HepG2 (cell line): ENCODE data around the gene MUL1. TPM values are rescaled to one million over a fixed set of nuclear protein-coding genes. Genes with fewer than 3 reads are reported as not detected.

Source experiments
- BRCA1 ChIP-seq: sonication (generic); formaldehyde crosslinking; IDR thresholded peaks from 2 replicates; pipeline ENCODE4 v1.4.0; 2020; ENCODE audit warnings: missing genetic modification reagents
- ELF1 ChIP-seq: sonication (generic); formaldehyde crosslinking; IDR thresholded peaks from 2 replicates; pipeline ENCODE4 v1.4.0; 2020; ENCODE audit warnings: missing genetic modification reagents
- ETS1 ChIP-seq: sonication (generic); formaldehyde crosslinking; IDR thresholded peaks from 2 replicates; pipeline ENCODE4 v1.4.0; 2020; ENCODE audit warnings: missing genetic modification reagents
- GABPB1 ChIP-seq: IDR thresholded peaks from 2 replicates; pipeline ENCODE4 v1.6.1; 2016; ENCODE audit warnings: mild to moderate bottlenecking, missing genetic modification reagents, moderate library complexity, missing compliant biosample characterization
- LCORL ChIP-seq, 2 experiments: fragments of 450-650 bp in 1 of 2; sonication (generic) in 1 of 2; formaldehyde crosslinking in 1 of 2; IDR thresholded peaks; 2 replicates each; pipeline versions ENCODE4 v1.5.0 to v1.6.1; 2017 to 2020; ENCODE audit warnings: antibody characterized with exemption in 1 of 2, missing genetic modification reagents in 1 of 2
- MIXL1 ChIP-seq: IDR thresholded peaks from 2 replicates; pipeline ENCODE4 v1.6.1; 2016
- NRL ChIP-seq: sonication (generic); formaldehyde crosslinking; IDR thresholded peaks from 2 replicates; pipeline ENCODE4 v1.5.0; 2020; ENCODE audit warnings: missing genetic modification reagents, mild to moderate bottlenecking, moderate library complexity, borderline replicate concordance
- PRDM10 ChIP-seq: sonication (generic); formaldehyde crosslinking; IDR thresholded peaks from 2 replicates; pipeline ENCODE4 v1.4.0; 2020; ENCODE audit warnings: low read depth, missing genetic modification reagents
- SIN3A ChIP-seq: IDR thresholded peaks from 2 replicates; pipeline ENCODE4 v1.6.1; 2011; ENCODE audit warnings: low read depth, mild to moderate bottlenecking, control low read depth, low read length, borderline replicate concordance
- YEATS2 ChIP-seq: sonication (generic); formaldehyde crosslinking; IDR thresholded peaks from 2 replicates; pipeline ENCODE4 v1.4.0; 2020; ENCODE audit warnings: missing genetic modification reagents, borderline replicate concordance
- ZBTB37 ChIP-seq: sonication (generic); formaldehyde crosslinking; IDR thresholded peaks from 2 replicates; pipeline ENCODE4 v1.4.0; 2020; ENCODE audit warnings: mild to moderate bottlenecking, missing genetic modification reagents
- ZFP1 ChIP-seq: IDR thresholded peaks from 2 replicates; pipeline ENCODE4 v1.6.1; 2016
- ZNF333 ChIP-seq: sonication (generic); formaldehyde crosslinking; IDR thresholded peaks from 2 replicates; pipeline ENCODE4 v1.4.0; 2020; ENCODE audit warnings: mild to moderate bottlenecking, missing genetic modification reagents, borderline replicate concordance
- ZNF34 ChIP-seq: sonication (generic); formaldehyde crosslinking; IDR thresholded peaks from 2 replicates; pipeline ENCODE4 v1.4.0; 2020; ENCODE audit warnings: mild to moderate bottlenecking, missing genetic modification reagents, borderline replicate concordance
- ZNF460 ChIP-seq: sonication (generic); formaldehyde crosslinking; IDR thresholded peaks from 2 replicates; pipeline ENCODE4 v1.5.1; 2020; ENCODE audit warnings: missing genetic modification reagents, mild to moderate bottlenecking, borderline replicate concordance
- ZNF501 ChIP-seq: sonication (generic); formaldehyde crosslinking; IDR thresholded peaks from 2 replicates; pipeline ENCODE4 v1.5.1; 2020; ENCODE audit warnings: mild to moderate bottlenecking, moderate library complexity, missing genetic modification reagents
- ZNF770 ChIP-seq: sonication (generic); formaldehyde crosslinking; IDR thresholded peaks from 2 replicates; pipeline ENCODE4 v1.5.0; 2020; ENCODE audit warnings: mild to moderate bottlenecking, missing genetic modification reagents
- polyA plus RNA-seq, 8 experiments: library from polyadenylated mRNA; depleted of rRNA in 3 of 8; stranded (reverse) in 7 of 8; unstranded in 1 of 8; fragments of >200 nt; fragmentation: Illumina TruSeq in 4 of 8; extraction: Trizol in 4 of 8; gene quantifications; 2 replicates each; pipeline versions ENCODE4 v1.2.1 to v1.2.3, GENCODE V29; 2011 to 2016; ENCODE audit warnings: low read depth in 4 of 8, missing spikeins in 1 of 8, mixed read lengths in 1 of 8; ENCODE audit not compliant: insufficient read depth in 1 of 8
- total RNA-seq, 5 experiments: library from RNA; depleted of rRNA; stranded (reverse); fragments of >200 nt; fragmentation: Illumina TruSeq; extraction: Trizol; gene quantifications; 2 replicates each; pipeline ENCODE4 v1.2.3, GENCODE V29; 2016; ENCODE audit warnings: low read depth in 1 of 5
- TF ChIP-seq, protein P1 (sequence below): sonication (generic); formaldehyde crosslinking; IDR thresholded peaks from 2 replicates; pipeline ENCODE4 v1.8.0; 2022; ENCODE audit warnings: mild to moderate bottlenecking, missing genetic modification reagents

MUL1 gene
- total and polyA plus RNA-seq, 2 of the 13 experiments (the other 11 are each of a cell fraction or from before 2014, with no cell fraction given): 21.5 to 26.5 TPM

GRCh38 chr1:20486457-20487235 is 21.3 kb downstream of the MUL1 start (continued):
- peak; percentile 90 for TF ChIP-seq ZNF770 (CRISPR knock-in tag)
- 0 out of 2 replicates have a peak, but pooled peaks have one; percentile 26 for TF ChIP-seq MIXL1 (CRISPR knock-in tag)
- peak; percentile 60; the same call in 1 of the 2 replicates for TF ChIP-seq ZNF333 (CRISPR knock-in tag)
- TF ChIP-seq, protein P1, sequence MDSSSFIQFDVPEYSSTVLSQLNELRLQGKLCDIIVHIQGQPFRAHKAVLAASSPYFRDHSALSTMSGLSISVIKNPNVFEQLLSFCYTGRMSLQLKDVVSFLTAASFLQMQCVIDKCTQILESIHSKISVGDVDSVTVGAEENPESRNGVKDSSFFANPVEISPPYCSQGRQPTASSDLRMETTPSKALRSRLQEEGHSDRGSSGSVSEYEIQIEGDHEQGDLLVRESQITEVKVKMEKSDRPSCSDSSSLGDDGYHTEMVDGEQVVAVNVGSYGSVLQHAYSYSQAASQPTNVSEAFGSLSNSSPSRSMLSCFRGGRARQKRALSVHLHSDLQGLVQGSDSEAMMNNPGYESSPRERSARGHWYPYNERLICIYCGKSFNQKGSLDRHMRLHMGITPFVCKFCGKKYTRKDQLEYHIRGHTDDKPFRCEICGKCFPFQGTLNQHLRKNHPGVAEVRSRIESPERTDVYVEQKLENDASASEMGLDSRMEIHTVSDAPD (CRISPR knock-in tag): peak; percentile 67; the same call in 1 of the 2 replicates
- TF ChIP-seq ZBTB37: no peak
- peak; percentile 34; the same call in 1 of the 2 replicates for TF ChIP-seq ZFP1
- TF ChIP-seq ELF1 (CRISPR knock-in tag): peak; percentile 32; the same call in 1 of the 2 replicates
- TF ChIP-seq LCORL (IDR thresholded peaks at IDR 0.05): no peak
- TF ChIP-seq LCORL (CRISPR knock-in tag; IDR thresholded peaks at IDR 0.05): peak; percentile 94
- TF ChIP-seq GABPB1 (CRISPR knock-in tag): peak; percentile 78
- peak; percentile 70; the same call in 1 of the 2 replicates for TF ChIP-seq ZNF501 (CRISPR knock-in tag)
- no peak for TF ChIP-seq BRCA1 (CRISPR knock-in tag)
- no peak for TF ChIP-seq ETS1
- peak; percentile 78; the same call in 1 of the 2 replicates for TF ChIP-seq NRL (CRISPR knock-in tag)
- peak; percentile 55; the same call in 1 of the 2 replicates for TF ChIP-seq YEATS2 (CRISPR knock-in tag)
- no peak for TF ChIP-seq ZNF460
- TF ChIP-seq SIN3A: 0 out of 2 replicates have a peak, but pooled peaks have one; percentile 9
- peak; percentile 49; the same call in 1 of the 2 replicates for TF ChIP-seq ZNF34
- TF ChIP-seq PRDM10 (CRISPR knock-in tag): peak; percentile 15; the same call in 1 of the 2 replicates
